DOHH2 (cell line): ENCODE data around the gene SPTBN4.

Experiments
- H3F3A ChIP-seq: fragments of 200-600 bp; sonication (generic), shearing (Covaris generic); 2 replicates; pipeline ENCODE4 v1.6.0; 2016; ENCODE audit warnings: antibody characterized with exemption, mild to moderate bottlenecking; ENCODE audit not compliant: control insufficient read depth, insufficient read depth
- H3K27ac ChIP-seq: fragments of 200-600 bp; sonication (generic); 2 replicates; pipeline ENCODE4 v1.5.1; 2014; ENCODE audit warnings: low read depth, mild to moderate bottlenecking, low read length, moderate library complexity
- H3K27me3 ChIP-seq: fragments of 200-600 bp; sonication (generic); 2 replicates; pipeline ENCODE4 v1.6.1; 2014; ENCODE audit warnings: mild to moderate bottlenecking, low read length, mixed read lengths; ENCODE audit not compliant: control insufficient read depth
- H3K36me3 ChIP-seq: fragments of 200-600 bp; sonication (generic); 2 replicates; pipeline ENCODE4 v1.6.1; 2014; ENCODE audit warnings: mild to moderate bottlenecking, low read length, moderate library complexity, mixed read lengths; ENCODE audit not compliant: control insufficient read depth
- H3K4me1 ChIP-seq: fragments of 200-600 bp; sonication (generic); 2 replicates; pipeline ENCODE4 v1.6.1; 2014; ENCODE audit warnings: mild to moderate bottlenecking, low read length, mixed read lengths; ENCODE audit not compliant: control insufficient read depth
- H3K4me2 ChIP-seq: fragments of 200-600 bp; sonication (generic); 2 replicates; pipeline ENCODE4 v1.6.0; 2014; ENCODE audit warnings: mild to moderate bottlenecking, low read length, moderate library complexity
- H3K4me3 ChIP-seq: fragments of 200-600 bp; sonication (generic); 2 replicates; pipeline ENCODE4 v1.5.1; 2014; ENCODE audit warnings: mild to moderate bottlenecking, low read length, mixed read lengths
- H3K79me2 ChIP-seq: fragments of 200-600 bp; sonication (generic); 2 replicates; pipeline ENCODE4 v1.6.1; 2014; ENCODE audit warnings: mild to moderate bottlenecking, low read length, mixed read lengths; ENCODE audit not compliant: control insufficient read depth
- H3K9me2 ChIP-seq: fragments of 200-600 bp; sonication (generic); replicated peaks from 2 replicates; pipeline ENCODE4 v1.6.1; 2014; ENCODE audit warnings: mild to moderate bottlenecking, low read length, mixed read lengths; ENCODE audit not compliant: control insufficient read depth
- H3K9me3 ChIP-seq: fragments of 200-600 bp; sonication (generic); 2 replicates; pipeline ENCODE4 v1.6.1; 2014; ENCODE audit warnings: antibody characterized with exemption, low read length, mixed read lengths; ENCODE audit not compliant: control insufficient read depth, insufficient read depth
- H4K20me1 ChIP-seq: fragments of 200-600 bp; sonication (generic); 2 replicates; pipeline ENCODE4 v1.6.0; 2014; ENCODE audit warnings: low read depth, mild to moderate bottlenecking, antibody characterized with exemption, low read length, moderate library complexity; ENCODE audit not compliant: control insufficient read depth, insufficient read depth
- CTCF ChIP-seq: fragments of 200-600 bp; sonication (generic); IDR thresholded peaks from one replicate; pipeline ENCODE4 v1.5.1; 2014; ENCODE audit warnings: antibody characterized with exemption, mild to moderate bottlenecking, low read depth, low read length; ENCODE audit not compliant: poor library complexity, severe bottlenecking
- EZH2phosphoT487 ChIP-seq: fragments of 200-600 bp; sonication (generic); IDR thresholded peaks from 2 replicates; pipeline ENCODE4 v1.6.1; 2017; ENCODE audit warnings: borderline replicate concordance, mild to moderate bottlenecking, antibody characterized with exemption, low read length, moderate library complexity, mixed read lengths

The SPTBN4 gene

DNA sequence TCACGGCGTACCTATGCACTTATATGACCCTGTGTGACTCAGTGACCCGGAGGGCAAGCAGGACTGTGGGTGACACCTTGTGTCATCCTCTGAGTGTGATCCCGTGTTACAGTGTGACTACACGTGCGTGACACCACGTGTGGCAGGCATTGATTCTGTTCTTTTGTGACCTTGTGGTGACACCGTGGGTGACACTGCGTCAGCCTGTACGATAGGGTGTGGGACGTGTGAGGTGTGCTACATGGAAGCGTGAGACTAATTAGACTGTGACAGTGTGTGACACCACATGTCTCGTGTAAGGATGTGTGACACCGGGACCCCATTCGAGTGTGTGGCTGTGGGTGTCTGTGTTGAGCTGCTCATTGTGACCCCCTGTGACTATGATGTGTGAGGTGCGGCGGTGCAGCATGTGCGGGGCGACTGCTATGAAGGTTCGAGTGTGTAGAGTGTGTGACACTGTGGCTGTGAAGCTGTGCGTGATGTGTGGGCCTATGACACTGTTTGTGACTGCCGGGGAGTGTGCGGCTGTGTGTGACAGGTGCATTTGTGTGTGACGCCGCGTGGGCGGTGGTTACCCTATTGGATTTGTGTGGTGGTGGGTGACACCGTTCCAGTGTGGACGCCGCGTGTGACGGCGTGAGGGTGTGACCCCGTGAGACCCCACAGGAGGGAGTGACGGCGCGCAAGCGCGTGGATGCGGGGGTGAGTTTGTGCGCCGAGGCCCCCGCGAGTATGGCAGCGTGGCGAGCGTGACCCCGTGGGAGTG lies 399 bp upstream of the SPTBN4 start:
- TF ChIP-seq CTCF (no peak), EZH2phosphoT487 (no peak)
- no peaks in the 10 kb centered on the region for H3K9me2 ChIP-seq
- H3K27ac ChIP-seq: no peak overlapping the region
- peak overlapping the region; percentile 97 for H3K4me2 ChIP-seq
- peaks cover 30% of the 10 kb centered on the region for H3K4me1 ChIP-seq
- H3K9me3 ChIP-seq: no peaks in the 10 kb centered on the region
- peaks cover 13% of the 10 kb centered on the region for H3K27me3 ChIP-seq
- H3F3A ChIP-seq: no peaks in the 10 kb centered on the region
- H3K36me3 ChIP-seq: no peaks in the 10 kb centered on the region
- peak overlapping the region; percentile 75 for H3K4me3 ChIP-seq
- H3K79me2 ChIP-seq: no peaks in the 10 kb centered on the region
- no peaks in the 10 kb centered on the region for H4K20me1 ChIP-seq

DNA sequence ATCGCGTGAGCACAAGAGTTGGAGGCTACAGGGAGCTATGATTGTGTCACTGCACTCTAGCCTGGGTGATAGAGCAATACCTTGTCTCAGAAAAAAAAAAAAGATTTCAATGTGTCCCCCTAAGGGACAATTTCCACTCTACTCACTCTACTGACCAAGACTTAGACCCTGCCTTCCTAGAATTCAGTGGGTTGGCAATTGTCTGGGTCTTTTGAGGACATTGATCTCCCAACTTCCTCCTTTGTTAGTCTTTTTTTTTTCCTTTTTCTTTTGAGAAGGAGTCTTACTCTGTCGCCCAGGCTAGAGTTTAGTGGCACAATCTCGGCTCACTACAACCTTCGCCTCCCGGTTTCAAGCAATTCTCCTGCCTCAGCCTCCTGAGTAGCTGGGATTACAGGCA lies 2.2 kb downstream of the SPTBN4 start:
- H3K36me3 ChIP-seq: no peaks in the 10 kb centered on the region
- H4K20me1 ChIP-seq: no peaks in the 10 kb centered on the region
- no peak overlapping the region for H3K27ac ChIP-seq
- TF ChIP-seq CTCF (no peak), EZH2phosphoT487 (no peak)
- H3K4me3 ChIP-seq: no peak overlapping the region
- no peak overlapping the region for H3K4me2 ChIP-seq
- H3K4me1 ChIP-seq: peaks cover 23% of the 10 kb centered on the region
- no peaks in the 10 kb centered on the region for H3K79me2 ChIP-seq
- H3F3A ChIP-seq: no peaks in the 10 kb centered on the region
- H3K27me3 ChIP-seq: peaks cover 13% of the 10 kb centered on the region
- no peaks in the 10 kb centered on the region for H3K9me2 ChIP-seq
- H3K9me3 ChIP-seq: no peaks in the 10 kb centered on the region

DNA sequence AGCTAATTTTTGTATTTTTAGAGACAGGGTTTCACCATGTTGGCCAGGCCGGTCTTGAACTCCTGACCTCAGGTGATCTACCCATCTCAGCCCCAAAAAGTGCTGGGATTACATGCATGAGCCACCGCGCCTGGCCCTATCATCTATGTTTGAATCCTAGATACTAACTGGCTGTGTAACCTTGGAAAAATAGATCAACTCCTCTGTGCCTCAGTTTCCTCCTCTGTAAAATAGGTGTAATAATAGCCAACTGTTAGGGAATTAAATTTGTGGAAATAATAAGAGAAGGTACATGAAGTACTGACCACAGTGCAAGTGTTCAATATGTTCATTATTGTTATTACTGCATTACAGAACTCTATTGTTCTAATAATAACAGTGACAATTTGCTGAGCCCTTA lies 4.3 kb downstream of the SPTBN4 start:
- Histone ChIP-seq H3K9me3 (no peaks in the 10 kb centered on the region), H4K20me1 (no peaks in the 10 kb centered on the region), H3K9me2 (no peaks in the 10 kb centered on the region), H3K4me1 (peaks cover 7% of the 10 kb centered on the region), H3F3A (no peaks in the 10 kb centered on the region), H3K4me2 (no peak overlapping the region), H3K4me3 (no peak overlapping the region), H3K27ac (no peak overlapping the region), H3K79me2 (no peaks in the 10 kb centered on the region), H3K27me3 (peaks cover 12% of the 10 kb centered on the region), H3K36me3 (no peaks in the 10 kb centered on the region)
- TF ChIP-seq CTCF (no peak), EZH2phosphoT487 (no peak)
